Epithelial cell of proximal tubule (primary cell): ENCODE data around the gene MR1. TPM values are rescaled to one million over a fixed set of nuclear protein-coding genes. Genes with fewer than 3 reads are reported as not detected.

Source experiments
- DNase-seq: peaks from one replicate; pipeline ENCODE4 v3.0.0-alpha.2; 2011; ENCODE audit warnings: low read depth
- H3K4me3 ChIP-seq: 2 replicates; pipeline ENCODE4 v1.5.1; 2011; ENCODE audit warnings: low read depth, mild to moderate bottlenecking, low read length
- CTCF ChIP-seq: conservative IDR thresholded peaks from 2 replicates; pipeline ENCODE4 v1.5.1; 2012; ENCODE audit warnings: low read depth, mild to moderate bottlenecking, low read length
- total RNA-seq: library from RNA; depleted of rRNA; stranded (reverse); fragments of >200 nt; gene quantifications from 2 replicates; pipeline ENCODE4 v1.2.3, GENCODE V29; 2015

The MR1 gene
- total RNA-seq, 1 donor from 2014 or later = 0.29 TPM

- H3K4me3 ChIP-seq = no peak overlapping the region
- no peak for TF ChIP-seq CTCF
- no peak for DNase-seq
Measured at GRCh38 chr1:181016563-181016962, 17.2 kb upstream of the MR1 start.

GRCh38 chr1:181018901-181019681 is 14.7 kb upstream of the MR1 start:
- H3K4me3 ChIP-seq = no peak overlapping the region
- DNase-seq = no peak
- TF ChIP-seq CTCF = no peak

- DNase-seq = no peak
- peak overlapping the region; percentile 98 for H3K4me3 ChIP-seq
- no peak for TF ChIP-seq CTCF
Measured at GRCh38 chr1:181021159-181021558, 12.6 kb upstream of the MR1 start.

GRCh38 chr1:181021811-181022434 is 11.9 kb upstream of the MR1 start:
- no peak for TF ChIP-seq CTCF
- peak overlapping the region; percentile 98 for H3K4me3 ChIP-seq
- no peak for DNase-seq

- DNase-seq = no peak
- peak overlapping the region; percentile 98 for H3K4me3 ChIP-seq
- TF ChIP-seq CTCF = no peak
Measured at GRCh38 chr1:181023265-181024057, 10.3 kb upstream of the MR1 start.

- no peak overlapping the region for H3K4me3 ChIP-seq
- TF ChIP-seq CTCF = no peak
- DNase-seq = no peak
Measured at GRCh38 chr1:181028196-181028595, 5.6 kb upstream of the MR1 start.
